HepG2 (cell line): ENCODE data around the gene B4GALT3. TPM values are rescaled to one million over a fixed set of nuclear protein-coding genes. Genes with fewer than 3 reads are reported as not detected.

ENCODE experiments used
- ATAC-seq: fragments of 200-7000 bp; cut with Tn5 transposase; 3 replicates; pipeline ENCODE4 v1.9.1; 2020; ENCODE audit warnings: mild to moderate bottlenecking, moderate library complexity
- BruUV-seq: library from RNA; stranded (reverse); fragments of 400-500 nt; replicated peaks from 2 replicates; lab custom pipeline; 2021; lab: Mats Ljungman, UMichigan
- CTCF ChIA-PET: fragments of 300-600 bp; formaldehyde crosslinking; extraction: SDS; loops from one replicate; lab custom pipeline; 2021; ENCODE audit warnings: low total read pairs, inconsistent platforms, low intra/inter-chr PET ratio; lab: Yijun Ruan, JAX
- POLR2A ChIA-PET: fragments of 350-600 bp; sonication (Branson Sonifier 250); formaldehyde crosslinking; loops from one replicate; lab custom pipeline; 2020; ENCODE audit warnings: antibody characterized with exemption, inconsistent platforms; lab: Yijun Ruan, JAX
- DNase-seq: peaks from one replicate; pipeline ENCODE4 v3.0.0-alpha.2; 2015; ENCODE audit warnings: low spot score
- FAIRE-seq: peaks from 3 replicates; lab custom pipeline; 2011; peaks lifted over from hg19 to GRCh38; lab: Jason Lieb, UNC
- H2AFZ ChIP-seq: one replicate; pipeline ENCODE4 v1.6.1; 2011; ENCODE audit warnings: low read length, inconsistent platforms
- H3K27ac ChIP-seq: fragments of 300-600 bp; 3 replicates; pipeline ENCODE4 v1.8.0; 2011; ENCODE audit warnings: mixed run types, mild to moderate bottlenecking, mixed read lengths, low read length, inconsistent platforms; ENCODE audit not compliant: insufficient read depth; ENCODE audit errors: extremely low read length
- H3K27me3 ChIP-seq, 2 experiments: fragments of 200-600 bp in 1 of 2; 2 replicates in 1 of 2; 3 replicates in 1 of 2; pipeline versions ENCODE4 v1.6.0 to v1.8.0; 2011; ENCODE audit warnings: low read length in 2 of 2, mild to moderate bottlenecking in 2 of 2, moderate library complexity in 2 of 2, inconsistent platforms in 1 of 2; ENCODE audit not compliant: insufficient read depth in 2 of 2, control insufficient read depth in 1 of 2
- H3K36me3 ChIP-seq, 2 experiments: fragments of 200-600 bp in 1 of 2; replicated peaks in 1 of 2; 2 replicates in 1 of 2; 3 replicates in 1 of 2; pipeline versions ENCODE4 v1.5.1 to v1.8.0; 2011; ENCODE audit warnings: low read length in 2 of 2, inconsistent platforms in 1 of 2; ENCODE audit not compliant: insufficient read depth in 2 of 2, control insufficient read depth in 1 of 2
- H3K4me1 ChIP-seq: 2 replicates; pipeline ENCODE4 v1.5.1; 2012; ENCODE audit warnings: low read length, inconsistent platforms; ENCODE audit not compliant: insufficient read depth
- H3K4me2 ChIP-seq: 2 replicates; pipeline ENCODE4 v1.6.0; 2011; ENCODE audit warnings: low read depth, low read length, inconsistent platforms
- H3K4me3 ChIP-seq, 3 experiments: fragments of 200-600 bp in 1 of 3; sonication (generic), shearing (Covaris generic) in 1 of 3; replicated peaks in 1 of 3; 2 replicates each; pipeline ENCODE4 v1.5.1; 2011 to 2016; ENCODE audit warnings: low read length in 3 of 3, inconsistent platforms in 2 of 3, low read depth in 2 of 3, mild to moderate bottlenecking in 2 of 3, control low read depth in 1 of 3, mixed read lengths in 1 of 3; ENCODE audit not compliant: insufficient read depth in 1 of 3
- H3K79me2 ChIP-seq: one replicate; pipeline ENCODE4 v1.6.1; 2011; ENCODE audit warnings: low read length, inconsistent platforms; ENCODE audit not compliant: insufficient read depth
- H3K9ac ChIP-seq: 2 replicates; pipeline ENCODE4 v1.6.0; 2011; ENCODE audit warnings: mild to moderate bottlenecking, low read depth, low read length, inconsistent platforms; ENCODE audit not compliant: insufficient read depth
- H3K9me3 ChIP-seq: 2 replicates; pipeline ENCODE4 v1.5.1; 2012; ENCODE audit warnings: mild to moderate bottlenecking, low read length
- H4K20me1 ChIP-seq: 2 replicates; pipeline ENCODE4 v1.6.0; 2011; ENCODE audit warnings: inconsistent platforms, mild to moderate bottlenecking, low read length, moderate library complexity; ENCODE audit not compliant: insufficient read depth
- CREB1 ChIP-seq, 2 experiments: fragments of 450-650 bp in 1 of 2; IDR thresholded peaks; 2 replicates each; pipeline ENCODE4 v1.6.1; 2016 to 2017; ENCODE audit warnings: control low read depth in 1 of 2, mild to moderate bottlenecking in 1 of 2, missing compliant biosample characterization in 1 of 2, missing genetic modification characterization in 1 of 2
- KDM5A ChIP-seq: fragments of 200-600 bp; sonication (generic); IDR thresholded peaks from 2 replicates; pipeline ENCODE4 v1.7.0; 2018; ENCODE audit warnings: antibody characterized with exemption, mild to moderate bottlenecking, low read length, borderline replicate concordance
- KLF9 ChIP-seq: IDR thresholded peaks from 2 replicates; pipeline ENCODE4 v1.6.1; 2016; ENCODE audit warnings: low read depth
- PBX3 ChIP-seq: sonication (generic); formaldehyde crosslinking; IDR thresholded peaks from 2 replicates; pipeline ENCODE4 v1.8.1; 2023; ENCODE audit warnings: missing genetic modification reagents, inconsistent platforms, borderline replicate concordance
- SIN3B ChIP-seq: fragments of 150-350 bp; IDR thresholded peaks from 2 replicates; pipeline ENCODE4 v1.6.1; 2014; ENCODE audit warnings: low read length
- ZNF24 ChIP-seq: fragments of 450-650 bp; IDR thresholded peaks from 2 replicates; pipeline ENCODE4 v1.6.1; 2017; ENCODE audit warnings: antibody characterized with exemption, mild to moderate bottlenecking
- ZNF629 ChIP-seq: sonication (generic); formaldehyde crosslinking; conservative IDR thresholded peaks from 2 replicates; pipeline ENCODE4 v1.5.0; 2020; ENCODE audit warnings: missing genetic modification reagents
- ZNF761 ChIP-seq: sonication (generic); formaldehyde crosslinking; conservative IDR thresholded peaks from 2 replicates; pipeline ENCODE4 v1.4.0; 2020; ENCODE audit warnings: mild to moderate bottlenecking, missing genetic modification reagents
- WGBS: methylation state at CpG from one replicate; pipeline ENCODE4 v1.1.6; 2017; ENCODE audit warnings: low lambda C conversion rate; 5-methylcytosine and 5-hydroxymethylcytosine counted together
- in situ Hi-C: cut with HindIII; loops from 2 replicates; pipeline ENCODE4 v1.10.0; 2017; ENCODE audit warnings: low pct_unique_long_range_greater_than_20kb; ENCODE audit not compliant: extremely low pct_ligation_motif_present
- intact Hi-C: fragments of 100-400 bp; cut with micrococcal nuclease; formaldehyde crosslinking; loops from one replicate; pipeline ENCODE4 v1.10.0; 2022; ENCODE audit not compliant: unreplicated experiment
- polyA plus RNA-seq, 8 experiments: library from polyadenylated mRNA; depleted of rRNA in 3 of 8; stranded (reverse) in 7 of 8; unstranded in 1 of 8; fragments of >200 nt; fragmentation: Illumina TruSeq in 4 of 8; extraction: Trizol in 4 of 8; gene quantifications; 2 replicates each; pipeline versions ENCODE4 v1.2.1 to v1.2.3, GENCODE V29; 2011 to 2016; ENCODE audit warnings: low read depth in 4 of 8, missing spikeins in 1 of 8, mixed read lengths in 1 of 8; ENCODE audit not compliant: insufficient read depth in 1 of 8
- total RNA-seq, 5 experiments: library from RNA; depleted of rRNA; stranded (reverse); fragments of >200 nt; fragmentation: Illumina TruSeq; extraction: Trizol; gene quantifications; 2 replicates each; pipeline ENCODE4 v1.2.3, GENCODE V29; 2016; ENCODE audit warnings: low read depth in 1 of 5
- TF ChIP-seq, protein P1 (sequence below): sonication (generic); formaldehyde crosslinking; IDR thresholded peaks from 2 replicates; pipeline ENCODE4 v1.4.0; 2020; ENCODE audit warnings: missing genetic modification reagents
- TF ChIP-seq, protein P2 (sequence below): sonication (generic); formaldehyde crosslinking; IDR thresholded peaks from 2 replicates; pipeline ENCODE4 v1.4.0; 2020; ENCODE audit warnings: mild to moderate bottlenecking, missing genetic modification reagents
- TF ChIP-seq, protein P3 (sequence below): sonication (generic); formaldehyde crosslinking; IDR thresholded peaks from 2 replicates; pipeline ENCODE4 v1.4.0; 2020; ENCODE audit warnings: missing genetic modification reagents, mild to moderate bottlenecking, borderline replicate concordance
- TF ChIP-seq, protein P4 (sequence below): sonication (generic); formaldehyde crosslinking; IDR thresholded peaks from 2 replicates; pipeline ENCODE4 v1.4.0; 2020; ENCODE audit warnings: mild to moderate bottlenecking, missing genetic modification reagents

Gene B4GALT3
- total and polyA plus RNA-seq, 2 of the 13 experiments (the other 11 are each of a cell fraction or from before 2014, with no cell fraction given), result 35.6 to 40.4 TPM

- TF ChIP-seq, protein P1, sequence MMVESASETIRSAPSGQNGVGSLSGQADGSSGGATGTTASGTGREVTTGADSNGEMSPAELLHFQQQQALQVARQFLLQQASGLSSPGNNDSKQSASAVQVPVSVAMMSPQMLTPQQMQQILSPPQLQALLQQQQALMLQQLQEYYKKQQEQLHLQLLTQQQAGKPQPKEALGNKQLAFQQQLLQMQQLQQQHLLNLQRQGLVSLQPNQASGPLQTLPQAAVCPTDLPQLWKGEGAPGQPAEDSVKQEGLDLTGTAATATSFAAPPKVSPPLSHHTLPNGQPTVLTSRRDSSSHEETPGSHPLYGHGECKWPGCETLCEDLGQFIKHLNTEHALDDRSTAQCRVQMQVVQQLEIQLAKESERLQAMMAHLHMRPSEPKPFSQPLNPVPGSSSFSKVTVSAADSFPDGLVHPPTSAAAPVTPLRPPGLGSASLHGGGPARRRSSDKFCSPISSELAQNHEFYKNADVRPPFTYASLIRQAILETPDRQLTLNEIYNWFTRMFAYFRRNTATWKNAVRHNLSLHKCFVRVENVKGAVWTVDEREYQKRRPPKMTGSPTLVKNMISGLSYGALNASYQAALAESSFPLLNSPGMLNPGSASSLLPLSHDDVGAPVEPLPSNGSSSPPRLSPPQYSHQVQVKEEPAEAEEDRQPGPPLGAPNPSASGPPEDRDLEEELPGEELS (CRISPR knock-in tag), result no peak
- TF ChIP-seq SIN3B, result no peak
These were observed 2.4 kb upstream of the B4GALT3 start (continued) for GRCh38 chr1:161179698-161180097.

GRCh38 chr1:161177936-161178244, 583 bp upstream of the B4GALT3 start:
- Histone ChIP-seq H3K79me2 (peaks cover 10% of the 10 kb centered on the region), H3K4me2 (peak overlapping the region; percentile 97), H3K36me3 (peaks cover 4 to 20% of the 10 kb centered on the region in 2 experiments), H3K4me3 (peak overlapping the region; percentile 83 to 92 (median 83)), H2AFZ (peak overlapping the region; percentile 94), H3K9ac (peak overlapping the region; percentile 84), H4K20me1 (no peaks in the 10 kb centered on the region), H3K27me3 (no peaks in the 10 kb centered on the region; a peak in 1 of 5 replicates), H3K27ac (peak overlapping the region; percentile 79), H3K4me1 (peaks cover 19% of the 10 kb centered on the region), H3K9me3 (no peaks in the 10 kb centered on the region)
- CTCF ChIA-PET, result interaction anchor here (1.5 kb wide), 1 partner anchor 11 kb away, joined by 4 read pairs; the partner anchor contains the start of gene PPOX
- WGBS, result under 1% methylated on average over 9 of the region's 9 CpGs
- no TSS peak for BruUV-seq
- no peak for FAIRE-seq
- POLR2A ChIA-PET, result interaction anchor here (0.6 to 2.1 kb wide), 4 partner anchors 12 to 136 kb away, joined by 3 to 27 read pairs (median 4); partner anchors contain the start of genes NDUFS2, PPOX, SDHC and USF1
- intact Hi-C loops (no loop called here), in situ Hi-C loops (no loop called here)
- DNase-seq, result no peak
- ATAC-seq, result peak; percentile 9
- no peak for TF ChIP-seq PBX3 (CRISPR knock-in tag)
- TF ChIP-seq CREB1 (IDR thresholded peaks at IDR 0.05), result no peak
- 0 out of 2 replicates have a peak, but pooled peaks have one; percentile 1 for TF ChIP-seq CREB1 (CRISPR knock-in tag; IDR thresholded peaks at IDR 0.05)
- TF ChIP-seq KLF9, result no peak
- no peak for TF ChIP-seq ZNF629 (CRISPR knock-in tag)
- peak; percentile 53; the same call in 1 of the 2 replicates for TF ChIP-seq KDM5A
- TF ChIP-seq ZNF761 (CRISPR knock-in tag), result 0 out of 2 replicates have a peak, but pooled peaks have one; percentile 0
- TF ChIP-seq, protein P2, sequence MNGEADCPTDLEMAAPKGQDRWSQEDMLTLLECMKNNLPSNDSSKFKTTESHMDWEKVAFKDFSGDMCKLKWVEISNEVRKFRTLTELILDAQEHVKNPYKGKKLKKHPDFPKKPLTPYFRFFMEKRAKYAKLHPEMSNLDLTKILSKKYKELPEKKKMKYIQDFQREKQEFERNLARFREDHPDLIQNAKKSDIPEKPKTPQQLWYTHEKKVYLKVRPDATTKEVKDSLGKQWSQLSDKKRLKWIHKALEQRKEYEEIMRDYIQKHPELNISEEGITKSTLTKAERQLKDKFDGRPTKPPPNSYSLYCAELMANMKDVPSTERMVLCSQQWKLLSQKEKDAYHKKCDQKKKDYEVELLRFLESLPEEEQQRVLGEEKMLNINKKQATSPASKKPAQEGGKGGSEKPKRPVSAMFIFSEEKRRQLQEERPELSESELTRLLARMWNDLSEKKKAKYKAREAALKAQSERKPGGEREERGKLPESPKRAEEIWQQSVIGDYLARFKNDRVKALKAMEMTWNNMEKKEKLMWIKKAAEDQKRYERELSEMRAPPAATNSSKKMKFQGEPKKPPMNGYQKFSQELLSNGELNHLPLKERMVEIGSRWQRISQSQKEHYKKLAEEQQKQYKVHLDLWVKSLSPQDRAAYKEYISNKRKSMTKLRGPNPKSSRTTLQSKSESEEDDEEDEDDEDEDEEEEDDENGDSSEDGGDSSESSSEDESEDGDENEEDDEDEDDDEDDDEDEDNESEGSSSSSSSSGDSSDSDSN (CRISPR knock-in tag), result no peak
- TF ChIP-seq, protein P3, sequence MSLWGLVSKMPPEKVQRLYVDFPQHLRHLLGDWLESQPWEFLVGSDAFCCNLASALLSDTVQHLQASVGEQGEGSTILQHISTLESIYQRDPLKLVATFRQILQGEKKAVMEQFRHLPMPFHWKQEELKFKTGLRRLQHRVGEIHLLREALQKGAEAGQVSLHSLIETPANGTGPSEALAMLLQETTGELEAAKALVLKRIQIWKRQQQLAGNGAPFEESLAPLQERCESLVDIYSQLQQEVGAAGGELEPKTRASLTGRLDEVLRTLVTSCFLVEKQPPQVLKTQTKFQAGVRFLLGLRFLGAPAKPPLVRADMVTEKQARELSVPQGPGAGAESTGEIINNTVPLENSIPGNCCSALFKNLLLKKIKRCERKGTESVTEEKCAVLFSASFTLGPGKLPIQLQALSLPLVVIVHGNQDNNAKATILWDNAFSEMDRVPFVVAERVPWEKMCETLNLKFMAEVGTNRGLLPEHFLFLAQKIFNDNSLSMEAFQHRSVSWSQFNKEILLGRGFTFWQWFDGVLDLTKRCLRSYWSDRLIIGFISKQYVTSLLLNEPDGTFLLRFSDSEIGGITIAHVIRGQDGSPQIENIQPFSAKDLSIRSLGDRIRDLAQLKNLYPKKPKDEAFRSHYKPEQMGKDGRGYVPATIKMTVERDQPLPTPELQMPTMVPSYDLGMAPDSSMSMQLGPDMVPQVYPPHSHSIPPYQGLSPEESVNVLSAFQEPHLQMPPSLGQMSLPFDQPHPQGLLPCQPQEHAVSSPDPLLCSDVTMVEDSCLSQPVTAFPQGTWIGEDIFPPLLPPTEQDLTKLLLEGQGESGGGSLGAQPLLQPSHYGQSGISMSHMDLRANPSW (CRISPR knock-in tag), result 0 out of 2 replicates have a peak, but pooled peaks have one; percentile 3
- TF ChIP-seq ZNF24, result no peak
- TF ChIP-seq, protein P4, sequence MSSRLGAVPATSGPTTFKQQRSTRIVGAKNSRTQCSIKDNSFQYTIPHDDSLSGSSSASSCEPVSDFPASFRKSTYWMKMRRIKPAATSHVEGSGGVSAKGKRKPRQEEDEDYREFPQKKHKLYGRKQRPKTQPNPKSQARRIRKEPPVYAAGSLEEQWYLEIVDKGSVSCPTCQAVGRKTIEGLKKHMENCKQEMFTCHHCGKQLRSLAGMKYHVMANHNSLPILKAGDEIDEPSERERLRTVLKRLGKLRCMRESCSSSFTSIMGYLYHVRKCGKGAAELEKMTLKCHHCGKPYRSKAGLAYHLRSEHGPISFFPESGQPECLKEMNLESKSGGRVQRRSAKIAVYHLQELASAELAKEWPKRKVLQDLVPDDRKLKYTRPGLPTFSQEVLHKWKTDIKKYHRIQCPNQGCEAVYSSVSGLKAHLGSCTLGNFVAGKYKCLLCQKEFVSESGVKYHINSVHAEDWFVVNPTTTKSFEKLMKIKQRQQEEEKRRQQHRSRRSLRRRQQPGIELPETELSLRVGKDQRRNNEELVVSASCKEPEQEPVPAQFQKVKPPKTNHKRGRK (CRISPR knock-in tag), result peak; percentile 68; the same call in 1 of the 2 replicates
